Measurements from ENCODE around the gene PKP3.

PKP3 gene

GRCh38 chr11:390175-390574 lies 3.8 kb upstream of the PKP3 start:
- H3K9ac ChIP-seq = no peak overlapping the region
- no peak overlapping the region for H3K27ac ChIP-seq
- H3K79me2 ChIP-seq = no peaks in the 10 kb centered on the region
- H3K4me3 ChIP-seq (ENCODE audit: low read depth, low read length) = no peak overlapping the region
- H3K36me3 ChIP-seq (ENCODE audit: control insufficient read depth, insufficient read depth, low read length) = no peaks in the 10 kb centered on the region
- no peaks in the 10 kb centered on the region for H3K27me3 ChIP-seq (ENCODE audit: control insufficient read depth, insufficient read depth, low read length)
- no peak overlapping the region for H3K4me2 ChIP-seq (ENCODE audit: low read length)
- H3K9me3 ChIP-seq (ENCODE audit: control insufficient read depth, low read length) = no peaks in the 10 kb centered on the region
- TF ChIP-seq CTCF (IDR thresholded peaks at IDR 0.05) = no peak
- H2AFZ ChIP-seq = no peak overlapping the region
- H3K4me1 ChIP-seq = peaks cover 3% of the 10 kb centered on the region

- Histone ChIP-seq H3K9me3 (ENCODE audit: control insufficient read depth, low read length) (no peaks in the 10 kb centered on the region), H2AFZ (no peak overlapping the region), H3K79me2 (no peaks in the 10 kb centered on the region), H3K9ac (no peak overlapping the region), H3K27ac (no peak overlapping the region), H3K36me3 (ENCODE audit: control insufficient read depth, insufficient read depth, low read length) (no peaks in the 10 kb centered on the region), H3K4me3 (ENCODE audit: low read depth, low read length) (no peak overlapping the region), H3K27me3 (ENCODE audit: control insufficient read depth, insufficient read depth, low read length) (no peaks in the 10 kb centered on the region), H3K4me1 (peaks cover 3% of the 10 kb centered on the region), H3K4me2 (ENCODE audit: low read length) (no peak overlapping the region)
- no peak for TF ChIP-seq CTCF (IDR thresholded peaks at IDR 0.05)
Measured at GRCh38 chr11:391117-392017, 2.6 kb upstream of the PKP3 start.

- no peak for TF ChIP-seq CTCF (IDR thresholded peaks at IDR 0.05)
- no peak overlapping the region for H3K9ac ChIP-seq
- H3K36me3 ChIP-seq (ENCODE audit: control insufficient read depth, insufficient read depth, low read length) = no peaks in the 10 kb centered on the region
- H3K4me1 ChIP-seq = peaks cover 3% of the 10 kb centered on the region
- no peaks in the 10 kb centered on the region for H3K79me2 ChIP-seq
- no peak overlapping the region for H3K4me2 ChIP-seq (ENCODE audit: low read length)
- no peak overlapping the region for H3K27ac ChIP-seq
- H3K4me3 ChIP-seq (ENCODE audit: low read depth, low read length) = no peak overlapping the region
- H3K9me3 ChIP-seq (ENCODE audit: control insufficient read depth, low read length) = no peaks in the 10 kb centered on the region
- H2AFZ ChIP-seq = no peak overlapping the region
- H3K27me3 ChIP-seq (ENCODE audit: control insufficient read depth, insufficient read depth, low read length) = no peaks in the 10 kb centered on the region
Measured at GRCh38 chr11:392102-392777, 1.8 kb upstream of the PKP3 start.

GRCh38 chr11:393219-394033 lies 583 bp upstream of the PKP3 start:
- H3K9ac ChIP-seq = no peak overlapping the region
- H3K36me3 ChIP-seq (ENCODE audit: control insufficient read depth, insufficient read depth, low read length) = no peaks in the 10 kb centered on the region
- no peaks in the 10 kb centered on the region for H3K9me3 ChIP-seq (ENCODE audit: control insufficient read depth, low read length)
- H3K27me3 ChIP-seq (ENCODE audit: control insufficient read depth, insufficient read depth, low read length) = no peaks in the 10 kb centered on the region
- H3K27ac ChIP-seq = peak overlapping the region; percentile 59
- peak overlapping the region; percentile 53 for H3K4me3 ChIP-seq (ENCODE audit: low read depth, low read length)
- H3K4me2 ChIP-seq (ENCODE audit: low read length) = peak overlapping the region; percentile 74
- H3K4me1 ChIP-seq = peaks cover 3% of the 10 kb centered on the region
- H2AFZ ChIP-seq = peak overlapping the region; percentile 74
- H3K79me2 ChIP-seq = no peaks in the 10 kb centered on the region
- no peak for TF ChIP-seq CTCF (IDR thresholded peaks at IDR 0.05)
